HG03342 (cell line): ENCODE results near the gene GPRIN3.

Experiments used
- ATAC-seq: cut with Tn5 transposase; IDR thresholded peaks from one replicate; pipeline ENCODE4 v1.9.1; 2021; ENCODE audit warnings: mild to moderate bottlenecking, moderate library complexity; ENCODE audit not compliant: unreplicated experiment

The GPRIN3 gene

GRCh38 chr4:89307446-89308160 is at the start of gene GPRIN3:
Gene GPRIN3 (minus strand): TSS chr4:89307800. CDS start chr4:89250110, 57,690 bp downstream.
- ATAC-seq, result peak; percentile 71

GRCh38 chr4:89357340-89357739 is 49.7 kb upstream of the GPRIN3 start:
- no peak for ATAC-seq

- ATAC-seq, result no peak
Observed at GRCh38 chr4:89356086-89356485, 48.5 kb upstream of the GPRIN3 start.

- ATAC-seq, result no peak
Observed at GRCh38 chr4:89353514-89353913, 45.9 kb upstream of the GPRIN3 start.

GRCh38 chr4:89352541-89352940 is 44.9 kb upstream of the GPRIN3 start:
- no peak for ATAC-seq

GRCh38 chr4:89351201-89351600 is 43.6 kb upstream of the GPRIN3 start:
- ATAC-seq, result no peak

- ATAC-seq, result no peak
Observed at GRCh38 chr4:89347363-89348025, 39.9 kb upstream of the GPRIN3 start.

- ATAC-seq, result no peak
Observed at GRCh38 chr4:89344571-89344970, 37.0 kb upstream of the GPRIN3 start.

- ATAC-seq, result no peak
Observed at GRCh38 chr4:89338206-89338605, 30.6 kb upstream of the GPRIN3 start.

- ATAC-seq, result no peak
Observed at GRCh38 chr4:89337681-89338080, 30.1 kb upstream of the GPRIN3 start.

GRCh38 chr4:89336818-89337420 is 29.3 kb upstream of the GPRIN3 start:
- ATAC-seq, result no peak

GRCh38 chr4:89334830-89335229 is 27.2 kb upstream of the GPRIN3 start:
- no peak for ATAC-seq

- no peak for ATAC-seq
Observed at GRCh38 chr4:89334311-89334710, 26.7 kb upstream of the GPRIN3 start.

GRCh38 chr4:89331686-89332544 is 24.3 kb upstream of the GPRIN3 start:
- ATAC-seq, result no peak

GRCh38 chr4:89331197-89331596 is 23.6 kb upstream of the GPRIN3 start:
- no peak for ATAC-seq

GRCh38 chr4:89329280-89329679 is 21.7 kb upstream of the GPRIN3 start:
- ATAC-seq, result no peak

- ATAC-seq, result peak; percentile 98
Observed at GRCh38 chr4:89324671-89325070, 17.1 kb upstream of the GPRIN3 start.

GRCh38 chr4:89322671-89323070 is 15.1 kb upstream of the GPRIN3 start:
- no peak for ATAC-seq

GRCh38 chr4:89319756-89320155 is 12.2 kb upstream of the GPRIN3 start:
- no peak for ATAC-seq

GRCh38 chr4:89316931-89317366 is 9.3 kb upstream of the GPRIN3 start:
- ATAC-seq, result no peak

GRCh38 chr4:89316211-89316610 is 8.6 kb upstream of the GPRIN3 start:
- ATAC-seq, result no peak
